HG02759 (cell line): ENCODE data around the gene NPSR1.
A peak's percentile ranks its signal among the peaks of the same experiment; 100 is the strongest.

Source experiments
- ATAC-seq: cut with Tn5 transposase; IDR thresholded peaks from one replicate; pipeline ENCODE4 v1.9.1; 2021; ENCODE audit warnings: mild to moderate bottlenecking, moderate library complexity; ENCODE audit not compliant: unreplicated experiment

Gene NPSR1

GRCh38 chr7:34720289-34720688, 62.3 kb downstream of the NPSR1 start:
- ATAC-seq = no peak

DNA sequence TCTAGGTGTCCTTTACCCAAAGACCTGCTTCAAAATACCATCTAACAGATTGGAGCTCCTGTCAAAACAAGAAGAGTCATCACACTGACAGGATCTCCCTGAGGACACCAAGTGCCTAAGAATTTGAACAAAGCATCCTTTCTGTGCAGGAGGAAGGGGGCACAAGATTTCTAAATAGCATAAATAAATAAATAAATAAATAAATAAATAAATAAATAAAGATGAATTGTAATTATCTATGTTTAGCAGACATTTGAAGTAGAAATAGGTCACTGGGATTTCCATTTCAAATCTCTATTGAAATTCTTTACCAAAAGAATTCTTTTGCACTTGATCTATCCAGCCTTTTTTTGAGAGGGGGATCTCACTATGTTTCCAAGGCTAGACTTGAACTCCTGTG, 65.3 kb downstream of the NPSR1 start:
- ATAC-seq = no peak

DNA sequence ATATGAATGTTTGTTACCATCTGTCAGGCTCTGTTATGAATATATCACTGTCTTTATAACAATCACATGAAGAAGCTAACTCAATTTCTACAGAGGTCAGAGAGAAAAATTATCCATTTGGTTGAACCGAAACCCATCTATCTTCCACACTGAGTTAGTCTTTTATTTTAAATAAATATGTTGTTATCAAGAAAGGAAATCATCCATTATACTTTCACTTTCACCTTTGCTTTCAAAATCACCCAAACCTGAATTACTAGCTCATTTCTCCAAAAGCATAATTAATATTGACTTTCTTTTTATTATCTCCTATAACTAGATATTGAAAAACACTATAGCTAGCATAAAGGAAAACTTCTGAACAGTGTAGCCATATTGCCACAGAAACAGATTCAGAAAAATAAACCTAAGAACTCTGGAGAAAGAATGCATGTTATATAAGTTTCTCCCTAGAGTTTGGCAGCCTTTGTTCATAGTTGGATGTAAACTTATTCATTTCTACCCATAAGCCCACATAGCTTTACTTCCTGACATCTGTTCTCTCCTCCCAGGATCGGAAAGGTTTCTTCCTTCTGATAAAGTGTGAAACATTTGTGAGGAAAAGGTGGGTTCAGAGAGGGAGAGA, 66.0 kb downstream of the NPSR1 start:
- ATAC-seq = no peak

- no peak for ATAC-seq
These were observed 68.2 kb downstream of the NPSR1 start for GRCh38 chr7:34726221-34726620.

DNA sequence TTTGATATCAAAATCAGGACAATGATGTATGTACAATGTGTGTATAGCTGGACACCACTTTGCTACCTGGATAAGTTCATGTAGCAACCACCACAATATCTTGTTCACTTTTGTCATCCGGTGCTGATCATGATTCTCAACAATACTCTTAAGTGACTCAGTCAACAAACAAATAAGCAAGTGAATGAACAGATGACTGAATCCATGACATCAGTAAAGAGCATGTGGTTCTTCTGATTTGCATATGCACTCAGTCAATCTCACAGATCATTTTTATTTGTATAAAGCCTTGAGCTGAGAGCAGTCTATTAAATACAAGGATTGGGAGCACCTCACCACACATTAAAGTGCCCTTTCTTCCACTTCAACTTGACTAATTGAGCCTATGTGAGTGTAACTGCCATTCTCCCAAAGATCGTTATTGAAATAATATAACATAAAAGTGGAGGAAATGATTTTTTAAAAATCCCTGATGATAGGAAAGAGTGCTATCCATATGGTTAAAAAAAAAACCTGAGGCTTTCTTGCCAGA, 69.5 kb downstream of the NPSR1 start:
- peak; percentile 40 for ATAC-seq

GRCh38 chr7:34728156-34728555, 70.1 kb downstream of the NPSR1 start:
- ATAC-seq = no peak

GRCh38 chr7:34734771-34735170, 76.8 kb downstream of the NPSR1 start:
- no peak for ATAC-seq

- no peak for ATAC-seq
These were observed 77.5 kb downstream of the NPSR1 start for GRCh38 chr7:34735526-34735925.

GRCh38 chr7:34739651-34740300, 81.8 kb downstream of the NPSR1 start:
- ATAC-seq = no peak

GRCh38 chr7:34740840-34741239, 82.8 kb downstream of the NPSR1 start:
- ATAC-seq = no peak

DNA sequence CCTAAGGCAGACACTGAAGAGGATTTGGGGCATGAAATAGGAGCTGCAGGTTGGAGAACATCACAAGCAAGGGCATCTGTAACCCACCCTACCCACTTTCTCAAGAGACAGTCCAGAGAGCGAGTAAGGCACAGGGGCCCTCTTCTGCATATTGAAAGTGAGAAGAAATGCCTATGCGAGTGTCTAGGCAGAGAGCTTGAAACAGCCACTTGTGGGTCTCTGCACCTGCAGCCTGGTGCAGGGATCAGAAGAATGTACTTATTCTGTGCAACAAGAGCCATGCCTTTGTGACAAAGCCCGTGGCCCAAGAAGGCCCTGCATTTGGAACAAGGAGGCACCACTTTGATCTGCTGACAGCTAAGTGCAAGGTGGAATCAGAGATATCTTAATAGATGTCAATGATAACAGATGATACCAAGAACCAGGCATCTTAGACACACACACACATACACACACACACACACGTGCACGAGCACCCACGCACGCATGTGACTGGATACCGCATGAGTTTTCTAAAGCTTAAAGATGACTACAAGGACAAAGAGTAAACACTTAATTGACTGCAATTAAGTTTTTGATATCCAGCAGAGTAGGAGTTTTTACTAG, 89.3 kb downstream of the NPSR1 start:
- ATAC-seq = peak; percentile 48

GRCh38 chr7:34747867-34748727, 90.1 kb downstream of the NPSR1 start:
- ATAC-seq = peak; percentile 40

DNA sequence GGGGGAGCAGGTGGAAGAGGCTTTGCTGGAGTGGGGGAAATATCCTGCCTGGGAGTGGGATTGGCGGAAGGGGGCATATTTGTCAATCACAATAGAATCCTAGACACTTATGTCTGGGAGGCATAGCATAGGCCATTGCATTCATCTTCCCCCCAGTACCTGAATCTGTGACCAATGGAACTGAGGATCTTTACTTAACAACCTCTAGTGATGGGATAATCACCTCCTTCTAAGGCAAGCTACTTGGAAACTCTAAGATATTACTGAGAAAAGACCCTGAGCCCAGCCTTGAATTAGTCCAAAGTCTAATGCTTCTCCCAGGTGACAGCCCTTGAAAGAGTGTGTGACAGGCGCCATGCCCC, 90.7 kb downstream of the NPSR1 start:
- ATAC-seq = no peak

DNA sequence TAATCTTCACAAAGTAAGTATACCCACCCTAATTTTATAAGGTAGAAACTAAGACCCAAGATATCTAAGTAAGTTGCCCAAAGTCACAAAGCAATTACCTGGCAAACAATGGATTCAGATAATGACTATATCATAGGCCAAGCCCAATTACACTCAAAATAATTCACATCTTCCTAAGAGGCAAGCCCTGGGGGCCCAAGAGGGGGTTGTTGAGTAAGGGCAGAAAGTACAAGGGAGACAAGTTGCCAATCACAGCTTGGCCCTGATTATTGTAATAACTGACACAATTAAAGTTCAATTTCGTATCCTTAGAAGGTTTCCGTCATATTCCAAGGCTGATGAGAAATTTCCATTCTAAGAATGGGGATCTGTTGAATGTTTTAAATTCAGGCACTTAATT, 91.4 kb downstream of the NPSR1 start:
- ATAC-seq = no peak

GRCh38 chr7:34750209-34750608, 92.2 kb downstream of the NPSR1 start:
- ATAC-seq = no peak

DNA sequence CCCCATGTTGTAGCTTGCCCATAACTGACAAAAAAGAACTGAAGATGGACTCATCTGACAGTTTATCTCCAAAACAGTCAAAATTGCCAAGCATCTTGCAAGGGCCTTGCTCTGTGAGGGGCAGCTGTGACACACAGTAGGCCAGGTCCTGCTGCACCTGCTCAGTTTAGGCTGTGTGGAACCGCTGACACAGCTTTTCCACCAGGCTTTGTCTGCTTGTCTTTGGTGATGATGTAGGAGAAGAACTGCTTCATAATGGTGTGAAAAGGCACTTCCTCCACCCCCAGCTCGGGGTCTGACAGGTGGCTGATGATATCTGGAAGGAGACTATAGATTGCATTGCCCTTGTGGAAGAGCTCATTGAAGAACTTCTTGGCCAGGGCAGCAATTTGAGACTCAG, 92.6 kb downstream of the NPSR1 start:
- no peak for ATAC-seq

DNA sequence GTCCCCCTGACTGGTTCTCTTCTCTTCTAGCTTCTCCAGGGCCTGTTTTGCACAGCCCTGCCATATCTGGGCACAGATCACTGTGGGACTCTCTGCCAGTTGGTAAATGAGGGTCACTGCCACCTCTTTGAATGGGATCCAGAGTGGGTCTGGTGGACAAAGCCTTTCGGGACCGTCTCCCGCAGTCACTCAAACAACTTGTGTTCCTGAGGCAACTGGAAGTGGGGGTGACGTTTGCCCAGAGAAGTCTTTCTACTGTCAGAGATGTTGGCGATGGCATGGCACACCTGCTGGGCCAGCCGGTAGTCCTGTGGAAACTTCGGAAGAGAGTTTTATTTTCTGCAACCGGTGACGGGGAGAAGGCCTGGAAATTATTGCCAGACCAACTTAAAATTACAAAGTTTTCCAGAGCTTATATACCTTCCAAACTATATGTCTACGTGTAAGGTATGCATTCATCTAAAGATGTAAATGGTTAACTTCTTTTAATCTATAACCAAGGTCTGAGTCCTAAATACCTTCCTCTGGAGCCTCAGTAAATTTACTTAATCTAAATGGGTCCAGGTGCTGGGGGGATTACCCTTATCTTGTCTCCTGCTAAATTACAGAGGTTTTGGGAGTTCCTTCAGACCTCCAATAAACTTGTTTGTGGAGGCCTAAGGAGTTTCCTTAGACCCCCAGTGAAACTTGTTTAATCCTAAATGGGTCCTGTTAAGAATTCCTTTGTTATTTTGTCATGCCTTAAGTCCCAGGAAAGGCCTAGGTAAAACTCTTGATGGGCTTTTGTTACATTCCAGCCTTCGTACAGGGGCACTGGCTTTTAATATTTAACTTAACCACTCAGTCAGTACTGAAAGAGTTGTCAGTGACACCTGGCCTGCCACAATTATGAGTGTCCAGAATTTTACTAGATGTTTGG, 94.0 kb downstream of the NPSR1 start:
- ATAC-seq = peak; percentile 28

DNA sequence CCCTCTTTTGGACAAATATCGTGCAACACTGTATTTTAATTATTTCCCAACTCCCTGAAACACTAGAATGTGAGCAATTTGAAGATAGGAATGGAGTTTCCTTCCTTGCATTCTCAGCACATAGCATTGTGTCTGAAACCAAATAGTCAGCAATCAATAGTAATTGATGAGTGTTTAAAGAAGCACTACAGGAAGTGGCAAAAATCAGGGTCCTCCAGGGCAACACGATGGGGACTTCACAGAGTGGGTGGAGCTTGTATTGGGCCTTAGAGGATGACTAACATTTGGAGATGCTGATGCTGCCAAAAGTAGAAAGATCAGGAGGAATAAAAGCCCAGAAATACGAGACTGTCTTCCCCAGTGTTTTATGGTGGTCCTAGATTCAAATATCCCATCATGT, 94.9 kb downstream of the NPSR1 start:
- peak; percentile 40 for ATAC-seq

DNA sequence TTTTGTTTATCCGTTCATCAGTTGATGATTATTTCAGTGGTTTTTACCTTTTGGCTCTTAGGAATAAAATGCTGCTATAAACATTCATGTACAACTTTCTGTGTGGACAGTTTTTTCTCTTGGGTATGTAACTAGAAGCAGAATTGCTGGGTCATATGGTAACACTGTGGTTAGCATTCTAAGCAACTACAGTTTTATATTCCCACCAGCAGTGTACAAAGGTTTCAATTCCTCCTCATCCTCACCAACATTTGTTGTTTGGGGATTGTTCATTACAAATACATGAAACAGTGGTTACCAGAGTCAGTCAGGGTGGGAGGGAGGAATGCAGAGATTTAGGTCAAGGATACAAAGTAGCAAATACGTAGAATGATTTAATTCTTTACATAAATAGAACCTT, 97.0 kb downstream of the NPSR1 start:
- ATAC-seq = peak; percentile 46

DNA sequence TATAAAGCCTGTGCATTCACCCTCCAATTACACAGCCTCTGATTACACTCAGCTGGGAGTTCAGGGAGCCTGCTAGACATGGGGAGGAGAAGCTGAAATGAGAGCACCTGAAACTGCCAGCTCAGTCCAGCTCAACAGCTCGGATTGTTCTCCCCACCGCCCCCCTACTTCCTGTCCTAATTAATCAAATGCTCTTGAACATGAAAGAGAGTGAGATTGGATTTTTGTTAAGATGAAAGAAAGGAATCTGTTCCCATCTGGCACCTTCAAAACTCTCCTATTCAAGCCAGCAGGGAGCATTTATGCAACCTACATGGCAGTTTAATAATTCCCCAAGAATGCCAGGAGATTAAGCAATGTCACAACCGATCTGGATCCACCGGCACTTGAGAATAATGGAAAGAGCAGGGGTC, 98.0 kb downstream of the NPSR1 start:
- peak; percentile 26 for ATAC-seq
